IMR-90 (cell line): ENCODE data around the gene MICAL3.

ENCODE experiments used
- BHLHE40 ChIP-seq: fragments of 150-350 bp; IDR thresholded peaks from 2 replicates; pipeline ENCODE4 v1.6.1; 2016; ENCODE audit warnings: mild to moderate bottlenecking, low read depth, low read length
- CEBPB ChIP-seq: IDR thresholded peaks from 2 replicates; pipeline ENCODE4 v1.6.1; 2012; ENCODE audit warnings: low read depth, low read length, improper control_type of control experiment
- ELK1 ChIP-seq: fragments of 150-350 bp; IDR thresholded peaks from 2 replicates; pipeline ENCODE4 v1.6.1; 2016; ENCODE audit warnings: low read depth, mild to moderate bottlenecking, low read length, moderate library complexity, borderline replicate concordance
- MAFK ChIP-seq: IDR thresholded peaks from 2 replicates; pipeline ENCODE4 v1.6.1; 2012; ENCODE audit warnings: low read depth, low read length, improper control_type of control experiment
- MAZ ChIP-seq: IDR thresholded peaks from 2 replicates; pipeline ENCODE4 v1.6.1; 2012; ENCODE audit warnings: low read depth, mild to moderate bottlenecking, low read length, improper control_type of control experiment, moderate library complexity, borderline replicate concordance
- MXI1 ChIP-seq: IDR thresholded peaks from 2 replicates; pipeline ENCODE4 v1.6.1; 2012; ENCODE audit warnings: low read depth, mild to moderate bottlenecking, low read length, moderate library complexity, borderline replicate concordance
- POLR2A ChIP-seq: IDR thresholded peaks from 2 replicates; pipeline ENCODE4 v1.6.1; 2012; ENCODE audit warnings: mild to moderate bottlenecking, low read depth, low read length
- RAD21 ChIP-seq: IDR thresholded peaks from 2 replicates; pipeline ENCODE4 v1.6.1; 2012; ENCODE audit warnings: low read length, improper control_type of control experiment
- RCOR1 ChIP-seq: IDR thresholded peaks from 2 replicates; pipeline ENCODE4 v1.6.1; 2012; ENCODE audit warnings: mild to moderate bottlenecking, low read length, improper control_type of control experiment; ENCODE audit not compliant: insufficient replicate concordance
- RFX5 ChIP-seq: IDR thresholded peaks from 2 replicates; pipeline ENCODE4 v1.8.0; 2012; ENCODE audit warnings: low read depth, mild to moderate bottlenecking, low read length, moderate library complexity
- SMC3 ChIP-seq: fragments of 150-350 bp; IDR thresholded peaks from 2 replicates; pipeline ENCODE4 v1.6.1; 2016; ENCODE audit warnings: low read depth, mild to moderate bottlenecking, antibody characterized with exemption, low read length, moderate library complexity
- USF2 ChIP-seq: fragments of 150-350 bp; IDR thresholded peaks from 2 replicates; pipeline ENCODE4 v1.6.1; 2017; ENCODE audit warnings: mild to moderate bottlenecking, antibody characterized with exemption, low read length, low read depth
- TF ChIP-seq, protein P1 (sequence below): conservative IDR thresholded peaks from 2 replicates; pipeline ENCODE4 v1.5.1; 2012; ENCODE audit warnings: mild to moderate bottlenecking, low read depth, low read length, improper control_type of control experiment

- TF ChIP-seq, protein P1, sequence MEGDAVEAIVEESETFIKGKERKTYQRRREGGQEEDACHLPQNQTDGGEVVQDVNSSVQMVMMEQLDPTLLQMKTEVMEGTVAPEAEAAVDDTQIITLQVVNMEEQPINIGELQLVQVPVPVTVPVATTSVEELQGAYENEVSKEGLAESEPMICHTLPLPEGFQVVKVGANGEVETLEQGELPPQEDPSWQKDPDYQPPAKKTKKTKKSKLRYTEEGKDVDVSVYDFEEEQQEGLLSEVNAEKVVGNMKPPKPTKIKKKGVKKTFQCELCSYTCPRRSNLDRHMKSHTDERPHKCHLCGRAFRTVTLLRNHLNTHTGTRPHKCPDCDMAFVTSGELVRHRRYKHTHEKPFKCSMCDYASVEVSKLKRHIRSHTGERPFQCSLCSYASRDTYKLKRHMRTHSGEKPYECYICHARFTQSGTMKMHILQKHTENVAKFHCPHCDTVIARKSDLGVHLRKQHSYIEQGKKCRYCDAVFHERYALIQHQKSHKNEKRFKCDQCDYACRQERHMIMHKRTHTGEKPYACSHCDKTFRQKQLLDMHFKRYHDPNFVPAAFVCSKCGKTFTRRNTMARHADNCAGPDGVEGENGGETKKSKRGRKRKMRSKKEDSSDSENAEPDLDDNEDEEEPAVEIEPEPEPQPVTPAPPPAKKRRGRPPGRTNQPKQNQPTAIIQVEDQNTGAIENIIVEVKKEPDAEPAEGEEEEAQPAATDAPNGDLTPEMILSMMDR, result no peak
- TF ChIP-seq POLR2A, result no peak
- no peak for TF ChIP-seq USF2
- no peak for TF ChIP-seq MXI1
- TF ChIP-seq MAFK, result no peak
- no peak for TF ChIP-seq SMC3
- no peak for TF ChIP-seq ELK1
- no peak for TF ChIP-seq BHLHE40
- TF ChIP-seq RFX5, result no peak
- no peak for TF ChIP-seq RCOR1
- no peak for TF ChIP-seq CEBPB
- no peak for TF ChIP-seq RAD21
- no peak for TF ChIP-seq MAZ
These were observed 148.0 kb downstream of the MICAL3 start for GRCh38 chr22:17876306-17876831.
